SK-N-SH treated with all-trans-retinoic acid at 6 μM for 48 hours (cell line): ENCODE results near the gene CAMK4.

ENCODE experiments used
- ATAC-seq: fragments of 200-7000 bp; cut with Tn5 transposase; 3 replicates; pipeline ENCODE4 v1.9.1; 2020; ENCODE audit warnings: mild to moderate bottlenecking, moderate library complexity
- ARNTL ChIP-seq: fragments of 450-650 bp; formaldehyde crosslinking; IDR thresholded peaks from 2 replicates; pipeline ENCODE4 v1.5.0; 2020; ENCODE audit warnings: low read depth, mild to moderate bottlenecking, moderate library complexity, borderline replicate concordance
- CSDC2 ChIP-seq: fragments of 250-450 bp; sonication (Bioruptor Pico); IDR thresholded peaks from 2 replicates; pipeline ENCODE4 v1.5.0; 2020; ENCODE audit warnings: mild to moderate bottlenecking, moderate library complexity
- GLIS3 ChIP-seq: fragments of 250-450 bp; sonication (Bioruptor Pico); IDR thresholded peaks from 2 replicates; pipeline ENCODE4 v1.5.0; 2020; ENCODE audit warnings: mild to moderate bottlenecking, moderate library complexity
- ISL1 ChIP-seq: fragments of 250-450 bp; sonication (Bioruptor Pico); IDR thresholded peaks from 2 replicates; pipeline ENCODE4 v2.1.2; 2022; ENCODE audit warnings: mild to moderate bottlenecking, moderate library complexity
- OSR1 ChIP-seq: fragments of 250-450 bp; sonication (Bioruptor Pico); IDR thresholded peaks from 2 replicates; pipeline ENCODE4 v1.8.0; 2022; ENCODE audit warnings: moderate library complexity, mild to moderate bottlenecking, inconsistent platforms
- PPARA ChIP-seq: fragments of 250-450 bp; sonication (Bioruptor Pico); IDR thresholded peaks from 2 replicates; pipeline ENCODE4 v1.5.0; 2020; ENCODE audit warnings: mild to moderate bottlenecking, borderline replicate concordance
- RARB ChIP-seq: fragments of 250-450 bp; sonication (Bioruptor Pico); IDR thresholded peaks from 2 replicates; pipeline ENCODE4 v1.8.0; 2021; ENCODE audit warnings: mild to moderate bottlenecking, moderate library complexity
- SNAI2 ChIP-seq: fragments of 250-450 bp; sonication (Bioruptor Pico); IDR thresholded peaks from 2 replicates; pipeline ENCODE4 v1.5.0; 2020; ENCODE audit warnings: mild to moderate bottlenecking, moderate library complexity
- TCF4 ChIP-seq: fragments of 250-450 bp; sonication (Bioruptor Pico); IDR thresholded peaks from 2 replicates; pipeline ENCODE4 v1.8.0; 2021; ENCODE audit warnings: mild to moderate bottlenecking, moderate library complexity, borderline replicate concordance
- TOX ChIP-seq: fragments of 250-450 bp; sonication (Bioruptor Pico); IDR thresholded peaks from 2 replicates; pipeline ENCODE4 v1.8.0; 2021; ENCODE audit warnings: mild to moderate bottlenecking, moderate library complexity, borderline replicate concordance
- ZC3H10 ChIP-seq: fragments of 250-450 bp; sonication (Bioruptor Pico); IDR thresholded peaks from 2 replicates; pipeline ENCODE4 v1.5.1; 2021; ENCODE audit warnings: mild to moderate bottlenecking, moderate library complexity
- ZFP3 ChIP-seq: fragments of 250-450 bp; sonication (Bioruptor Pico); IDR thresholded peaks from 2 replicates; pipeline ENCODE4 v1.5.0; 2020; ENCODE audit warnings: mild to moderate bottlenecking, moderate library complexity
- ZFP30 ChIP-seq: fragments of 450-650 bp; formaldehyde crosslinking; IDR thresholded peaks from 2 replicates; pipeline ENCODE4 v1.5.0; 2022; ENCODE audit warnings: mild to moderate bottlenecking, moderate library complexity
- ZNF565 ChIP-seq: fragments of 450-650 bp; formaldehyde crosslinking; conservative IDR thresholded peaks from 2 replicates; pipeline ENCODE4 v1.5.0; 2020; ENCODE audit warnings: low read depth, mild to moderate bottlenecking, moderate library complexity
- ZNF70 ChIP-seq: fragments of 450-650 bp; formaldehyde crosslinking; IDR thresholded peaks from 2 replicates; pipeline ENCODE4 v1.5.0; 2020; ENCODE audit warnings: mild to moderate bottlenecking, moderate library complexity
- ZNF8 ChIP-seq: fragments of 450-650 bp; formaldehyde crosslinking; IDR thresholded peaks from 2 replicates; pipeline ENCODE4 v1.5.0; 2020; ENCODE audit warnings: mild to moderate bottlenecking, moderate library complexity
- TF ChIP-seq, protein P1 (sequence below): fragments of 250-450 bp; sonication (Bioruptor Pico); IDR thresholded peaks from 2 replicates; pipeline ENCODE4 v1.8.0; 2021; ENCODE audit warnings: low read depth, mild to moderate bottlenecking, moderate library complexity, borderline replicate concordance
- TF ChIP-seq, protein P2 (sequence below): fragments of 250-450 bp; sonication (Bioruptor Pico); IDR thresholded peaks from 2 replicates; pipeline ENCODE4 v1.5.0; 2020; ENCODE audit warnings: mild to moderate bottlenecking, moderate library complexity
- TF ChIP-seq, protein P3 (sequence below): fragments of 250-450 bp; sonication (Bioruptor Pico); IDR thresholded peaks from 2 replicates; pipeline ENCODE4 v1.5.1; 2020; ENCODE audit warnings: low read depth, mild to moderate bottlenecking, moderate library complexity
- TF ChIP-seq, protein P4 (sequence below): fragments of 250-450 bp; sonication (Bioruptor Pico); IDR thresholded peaks from 2 replicates; pipeline ENCODE4 v1.5.1; 2021; ENCODE audit warnings: mild to moderate bottlenecking, moderate library complexity

Gene CAMK4

DNA sequence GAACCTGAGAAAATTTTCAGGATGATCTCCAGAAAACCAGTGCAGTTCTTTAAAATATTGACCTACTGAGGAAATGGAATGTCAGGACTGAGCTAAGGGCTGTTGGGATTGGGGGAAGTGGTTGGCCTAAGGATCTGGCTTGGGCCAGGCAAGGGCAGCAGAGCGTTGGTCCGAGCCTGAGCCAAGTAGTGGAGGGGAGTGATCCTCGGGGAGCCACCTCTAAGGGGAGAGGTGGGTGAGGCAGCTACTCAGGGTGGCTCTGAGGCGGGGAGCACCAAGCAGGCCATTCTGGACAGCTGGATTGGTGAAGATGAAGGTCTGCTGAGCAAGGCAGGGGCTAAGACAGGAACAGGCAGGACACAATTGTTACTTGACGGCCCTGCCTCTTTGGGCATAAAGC is 11.5 kb downstream of the CAMK4 start:
- no peak for TF ChIP-seq PPARA (CRISPR knock-in tag)
- TF ChIP-seq TCF4 (CRISPR knock-in tag) = no peak
- TF ChIP-seq TOX = no peak
- no peak for TF ChIP-seq ZFP3 (CRISPR knock-in tag)
- TF ChIP-seq GLIS3 = no peak
- TF ChIP-seq, protein P1, sequence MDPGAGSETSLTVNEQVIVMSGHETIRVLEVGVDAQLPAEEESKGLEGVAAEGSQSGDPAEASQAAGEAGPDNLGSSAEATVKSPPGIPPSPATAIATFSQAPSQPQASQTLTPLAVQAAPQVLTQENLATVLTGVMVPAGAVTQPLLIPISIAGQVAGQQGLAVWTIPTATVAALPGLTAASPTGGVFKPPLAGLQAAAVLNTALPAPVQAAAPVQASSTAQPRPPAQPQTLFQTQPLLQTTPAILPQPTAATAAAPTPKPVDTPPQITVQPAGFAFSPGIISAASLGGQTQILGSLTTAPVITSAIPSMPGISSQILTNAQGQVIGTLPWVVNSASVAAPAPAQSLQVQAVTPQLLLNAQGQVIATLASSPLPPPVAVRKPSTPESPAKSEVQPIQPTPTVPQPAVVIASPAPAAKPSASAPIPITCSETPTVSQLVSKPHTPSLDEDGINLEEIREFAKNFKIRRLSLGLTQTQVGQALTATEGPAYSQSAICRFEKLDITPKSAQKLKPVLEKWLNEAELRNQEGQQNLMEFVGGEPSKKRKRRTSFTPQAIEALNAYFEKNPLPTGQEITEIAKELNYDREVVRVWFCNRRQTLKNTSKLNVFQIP (CRISPR knock-in tag) = no peak
- TF ChIP-seq, protein P2, sequence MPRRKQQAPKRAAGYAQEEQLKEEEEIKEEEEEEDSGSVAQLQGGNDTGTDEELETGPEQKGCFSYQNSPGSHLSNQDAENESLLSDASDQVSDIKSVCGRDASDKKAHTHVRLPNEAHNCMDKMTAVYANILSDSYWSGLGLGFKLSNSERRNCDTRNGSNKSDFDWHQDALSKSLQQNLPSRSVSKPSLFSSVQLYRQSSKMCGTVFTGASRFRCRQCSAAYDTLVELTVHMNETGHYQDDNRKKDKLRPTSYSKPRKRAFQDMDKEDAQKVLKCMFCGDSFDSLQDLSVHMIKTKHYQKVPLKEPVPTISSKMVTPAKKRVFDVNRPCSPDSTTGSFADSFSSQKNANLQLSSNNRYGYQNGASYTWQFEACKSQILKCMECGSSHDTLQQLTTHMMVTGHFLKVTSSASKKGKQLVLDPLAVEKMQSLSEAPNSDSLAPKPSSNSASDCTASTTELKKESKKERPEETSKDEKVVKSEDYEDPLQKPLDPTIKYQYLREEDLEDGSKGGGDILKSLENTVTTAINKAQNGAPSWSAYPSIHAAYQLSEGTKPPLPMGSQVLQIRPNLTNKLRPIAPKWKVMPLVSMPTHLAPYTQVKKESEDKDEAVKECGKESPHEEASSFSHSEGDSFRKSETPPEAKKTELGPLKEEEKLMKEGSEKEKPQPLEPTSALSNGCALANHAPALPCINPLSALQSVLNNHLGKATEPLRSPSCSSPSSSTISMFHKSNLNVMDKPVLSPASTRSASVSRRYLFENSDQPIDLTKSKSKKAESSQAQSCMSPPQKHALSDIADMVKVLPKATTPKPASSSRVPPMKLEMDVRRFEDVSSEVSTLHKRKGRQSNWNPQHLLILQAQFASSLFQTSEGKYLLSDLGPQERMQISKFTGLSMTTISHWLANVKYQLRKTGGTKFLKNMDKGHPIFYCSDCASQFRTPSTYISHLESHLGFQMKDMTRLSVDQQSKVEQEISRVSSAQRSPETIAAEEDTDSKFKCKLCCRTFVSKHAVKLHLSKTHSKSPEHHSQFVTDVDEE = no peak
- TF ChIP-seq RARB = no peak
- TF ChIP-seq SNAI2 (CRISPR knock-in tag) = no peak
- TF ChIP-seq ZNF565 (CRISPR knock-in tag) = no peak
- TF ChIP-seq ISL1 = no peak
- TF ChIP-seq CSDC2 (CRISPR knock-in tag) = no peak
- TF ChIP-seq ZFP30 = no peak
- no peak for TF ChIP-seq ZNF70 (CRISPR knock-in tag)
- TF ChIP-seq, protein P3, sequence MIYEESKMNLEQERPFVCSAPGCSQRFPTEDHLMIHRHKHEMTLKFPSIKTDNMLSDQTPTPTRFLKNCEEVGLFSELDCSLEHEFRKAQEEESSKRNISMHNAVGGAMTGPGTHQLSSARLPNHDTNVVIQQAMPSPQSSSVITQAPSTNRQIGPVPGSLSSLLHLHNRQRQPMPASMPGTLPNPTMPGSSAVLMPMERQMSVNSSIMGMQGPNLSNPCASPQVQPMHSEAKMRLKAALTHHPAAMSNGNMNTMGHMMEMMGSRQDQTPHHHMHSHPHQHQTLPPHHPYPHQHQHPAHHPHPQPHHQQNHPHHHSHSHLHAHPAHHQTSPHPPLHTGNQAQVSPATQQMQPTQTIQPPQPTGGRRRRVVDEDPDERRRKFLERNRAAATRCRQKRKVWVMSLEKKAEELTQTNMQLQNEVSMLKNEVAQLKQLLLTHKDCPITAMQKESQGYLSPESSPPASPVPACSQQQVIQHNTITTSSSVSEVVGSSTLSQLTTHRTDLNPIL (CRISPR knock-in tag) = no peak
- no peak for TF ChIP-seq ZNF8 (CRISPR knock-in tag)
- TF ChIP-seq, protein P4, sequence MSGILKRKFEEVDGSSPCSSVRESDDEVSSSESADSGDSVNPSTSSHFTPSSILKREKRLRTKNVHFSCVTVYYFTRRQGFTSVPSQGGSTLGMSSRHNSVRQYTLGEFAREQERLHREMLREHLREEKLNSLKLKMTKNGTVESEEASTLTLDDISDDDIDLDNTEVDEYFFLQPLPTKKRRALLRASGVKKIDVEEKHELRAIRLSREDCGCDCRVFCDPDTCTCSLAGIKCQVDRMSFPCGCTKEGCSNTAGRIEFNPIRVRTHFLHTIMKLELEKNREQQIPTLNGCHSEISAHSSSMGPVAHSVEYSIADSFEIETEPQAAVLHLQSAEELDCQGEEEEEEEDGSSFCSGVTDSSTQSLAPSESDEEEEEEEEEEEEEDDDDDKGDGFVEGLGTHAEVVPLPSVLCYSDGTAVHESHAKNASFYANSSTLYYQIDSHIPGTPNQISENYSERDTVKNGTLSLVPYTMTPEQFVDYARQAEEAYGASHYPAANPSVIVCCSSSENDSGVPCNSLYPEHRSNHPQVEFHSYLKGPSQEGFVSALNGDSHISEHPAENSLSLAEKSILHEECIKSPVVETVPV = no peak
- no peak for TF ChIP-seq ZC3H10 (CRISPR knock-in tag)
- ATAC-seq = no peak

DNA sequence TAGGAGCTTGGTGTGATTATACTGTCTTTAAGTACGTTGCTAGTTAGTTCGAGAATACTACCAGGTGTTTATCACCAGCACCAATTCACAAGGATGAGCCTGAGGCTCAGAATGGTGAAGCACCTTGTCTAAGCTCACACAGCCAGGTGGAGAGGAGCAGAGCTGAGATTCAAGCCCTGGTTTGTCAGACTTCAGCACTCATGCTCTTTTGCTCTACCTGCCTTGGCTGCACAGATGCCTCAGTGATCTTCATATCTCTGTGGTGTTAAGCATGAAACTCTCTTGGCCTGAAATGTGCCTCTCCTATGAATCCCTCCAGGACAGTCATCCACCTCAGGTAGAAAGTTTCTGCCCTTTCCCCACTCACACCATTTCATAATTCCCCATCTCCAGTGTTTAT is 12.2 kb downstream of the CAMK4 start:
- TF ChIP-seq, protein P4 = no peak
- no peak for TF ChIP-seq CSDC2 (CRISPR knock-in tag)
- TF ChIP-seq OSR1 = no peak
- no peak for TF ChIP-seq PPARA (CRISPR knock-in tag)
- no peak for TF ChIP-seq ZNF565 (CRISPR knock-in tag)
- TF ChIP-seq, protein P2 = no peak
- no peak for TF ChIP-seq ZNF8 (CRISPR knock-in tag)
- no peak for TF ChIP-seq ARNTL (CRISPR knock-in tag)
- no peak for ATAC-seq
